CD4-positive, alpha-beta T cell treated with Interleukin-1 beta for 1 hour (primary cell): ENCODE data around the gene GALNT9.
"Not testable (repeated sequence)": the region's sequence is repeated elsewhere in the genome, so short reads cannot be mapped to it uniquely, and the experiment has no call there.

Experiments used
- DNase-seq, 2 donors: peaks; one replicate each; pipeline ENCODE4 v3.0.0-alpha.2; 2020 to 2022

The GALNT9 gene

GRCh38 chr12:132311201-132311915 lies 18.0 kb downstream of the GALNT9 start:
- DNase-seq, result no peak

GRCh38 chr12:132310181-132311040 lies 19.0 kb downstream of the GALNT9 start:
- DNase-seq, result no peak

DNA sequence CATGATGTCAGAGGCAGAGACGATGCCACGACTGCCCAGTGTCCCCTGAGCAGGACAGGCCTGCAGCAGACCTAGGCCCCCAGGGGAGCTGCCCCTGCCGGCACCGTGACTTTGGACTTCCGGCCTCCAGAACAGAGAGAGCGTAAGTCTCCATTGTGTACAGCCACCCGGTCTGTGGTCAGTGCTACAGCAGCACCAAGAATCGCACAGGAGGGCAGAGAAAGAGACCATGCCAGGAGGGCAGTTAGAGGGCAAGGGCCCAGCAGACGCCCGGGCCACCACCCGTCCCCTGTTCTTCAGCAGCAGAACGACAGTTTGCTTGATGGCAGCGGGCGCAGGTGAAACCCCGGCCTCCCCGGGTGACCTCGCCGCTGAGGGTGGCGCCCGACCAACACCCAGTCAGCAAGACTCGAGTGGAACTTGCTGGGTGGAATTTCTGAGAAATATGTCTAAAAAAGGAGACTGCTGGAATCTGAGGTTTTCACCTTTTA lies 19.7 kb downstream of the GALNT9 start:
- DNase-seq, result no peak

GRCh38 chr12:132308853-132309595 lies 20.4 kb downstream of the GALNT9 start:
- no peak for DNase-seq

GRCh38 chr12:132307976-132308852 lies 21.2 kb downstream of the GALNT9 start:
- no peak for DNase-seq

- DNase-seq, result no peak
Measured at GRCh38 chr12:132306885-132307191, 22.6 kb downstream of the GALNT9 start.

DNA sequence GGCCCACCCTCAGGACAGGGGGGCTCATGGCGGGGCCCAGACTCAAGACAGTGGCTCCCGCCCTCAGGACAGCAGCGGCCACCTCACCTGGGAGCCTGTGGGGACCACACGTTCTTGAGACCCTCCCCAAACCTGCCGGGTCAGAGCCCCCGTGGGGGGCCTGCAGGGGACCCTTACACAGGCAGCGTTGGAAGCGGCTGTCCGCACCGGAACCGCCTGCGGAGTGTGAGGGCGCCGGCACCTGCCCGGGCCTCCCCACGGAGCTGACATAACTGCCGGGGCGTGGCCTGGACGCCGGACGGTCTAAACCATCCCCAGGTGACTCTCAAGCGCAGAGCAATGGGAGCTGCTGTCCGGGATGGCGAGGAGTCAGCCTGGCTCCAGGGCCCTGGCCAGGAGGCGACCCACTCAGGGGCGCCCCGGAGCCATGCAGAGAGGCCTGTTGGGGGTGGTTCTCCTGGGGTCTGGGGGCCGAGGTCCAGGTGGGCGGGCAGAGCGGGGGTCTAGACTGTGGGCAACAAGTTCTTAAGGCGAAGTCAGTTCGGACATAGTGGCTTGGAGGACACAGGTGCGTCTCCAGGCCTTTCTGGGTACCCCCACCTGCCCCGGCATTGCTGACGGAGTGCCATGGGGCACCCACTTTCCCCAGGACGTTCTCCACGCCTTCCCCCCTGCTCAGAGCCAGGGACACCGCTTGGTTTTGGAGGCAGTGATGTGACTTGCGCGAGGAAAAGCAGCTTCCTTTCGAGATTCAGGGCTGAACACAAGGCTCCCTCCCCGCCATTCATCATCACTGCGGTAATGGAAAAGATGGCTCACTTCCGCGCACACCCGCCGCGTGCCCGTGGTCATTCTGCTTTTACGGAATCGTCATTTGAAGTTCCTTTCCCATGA lies 23.2 kb downstream of the GALNT9 start:
- DNase-seq, result no peak

- DNase-seq, result no peak
Measured at GRCh38 chr12:132305560-132305966, 23.8 kb downstream of the GALNT9 start.

- not testable (repeated sequence) for DNase-seq
Measured at GRCh38 chr12:132304866-132305265, 24.5 kb downstream of the GALNT9 start.

GRCh38 chr12:132303853-132304373 lies 25.5 kb downstream of the GALNT9 start:
- not testable (repeated sequence) for DNase-seq

DNA sequence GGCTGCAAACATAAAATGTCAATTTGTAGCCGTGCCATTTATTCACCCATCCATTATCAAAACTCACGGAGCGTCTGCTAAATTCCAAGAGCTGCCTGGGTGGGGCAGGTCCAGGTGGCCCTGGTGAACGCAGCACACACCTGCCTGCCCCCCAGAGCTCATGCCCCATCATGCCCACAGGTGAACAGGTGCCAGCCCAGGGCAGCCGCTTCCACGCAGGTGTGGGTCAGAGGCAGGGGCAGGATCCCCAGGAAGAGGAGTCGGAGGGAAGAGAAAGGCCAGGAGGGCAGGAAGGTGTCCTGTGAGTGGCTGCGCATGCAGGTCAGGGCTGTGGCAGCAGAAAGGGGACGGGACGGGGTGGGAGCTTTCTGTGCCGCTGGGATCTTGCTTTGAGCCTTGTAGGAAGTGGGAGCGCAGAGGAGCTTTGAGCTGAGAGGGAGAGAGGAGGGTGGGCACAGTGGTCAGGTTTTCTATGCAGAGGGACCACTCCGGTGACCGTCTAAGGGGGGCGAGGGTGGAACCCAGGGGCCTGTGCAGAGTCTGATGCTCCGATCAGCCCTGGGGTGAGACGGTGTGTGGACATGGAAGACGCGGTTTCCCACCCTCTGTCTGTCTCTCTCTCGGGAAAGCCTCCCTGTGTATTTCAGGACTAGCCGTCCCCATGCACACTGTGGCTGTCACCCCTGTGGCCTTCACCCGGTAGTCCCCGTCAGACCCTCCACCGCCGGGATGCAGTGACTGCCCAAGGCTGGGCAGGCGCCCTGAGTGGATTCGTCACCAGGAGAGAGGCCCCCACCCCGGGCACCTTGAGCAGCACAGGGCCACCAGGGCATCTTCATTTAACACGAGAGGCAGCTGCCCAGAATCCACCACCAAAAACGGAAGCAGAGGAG lies 26.7 kb downstream of the GALNT9 start:
- DNase-seq, result no peak

DNA sequence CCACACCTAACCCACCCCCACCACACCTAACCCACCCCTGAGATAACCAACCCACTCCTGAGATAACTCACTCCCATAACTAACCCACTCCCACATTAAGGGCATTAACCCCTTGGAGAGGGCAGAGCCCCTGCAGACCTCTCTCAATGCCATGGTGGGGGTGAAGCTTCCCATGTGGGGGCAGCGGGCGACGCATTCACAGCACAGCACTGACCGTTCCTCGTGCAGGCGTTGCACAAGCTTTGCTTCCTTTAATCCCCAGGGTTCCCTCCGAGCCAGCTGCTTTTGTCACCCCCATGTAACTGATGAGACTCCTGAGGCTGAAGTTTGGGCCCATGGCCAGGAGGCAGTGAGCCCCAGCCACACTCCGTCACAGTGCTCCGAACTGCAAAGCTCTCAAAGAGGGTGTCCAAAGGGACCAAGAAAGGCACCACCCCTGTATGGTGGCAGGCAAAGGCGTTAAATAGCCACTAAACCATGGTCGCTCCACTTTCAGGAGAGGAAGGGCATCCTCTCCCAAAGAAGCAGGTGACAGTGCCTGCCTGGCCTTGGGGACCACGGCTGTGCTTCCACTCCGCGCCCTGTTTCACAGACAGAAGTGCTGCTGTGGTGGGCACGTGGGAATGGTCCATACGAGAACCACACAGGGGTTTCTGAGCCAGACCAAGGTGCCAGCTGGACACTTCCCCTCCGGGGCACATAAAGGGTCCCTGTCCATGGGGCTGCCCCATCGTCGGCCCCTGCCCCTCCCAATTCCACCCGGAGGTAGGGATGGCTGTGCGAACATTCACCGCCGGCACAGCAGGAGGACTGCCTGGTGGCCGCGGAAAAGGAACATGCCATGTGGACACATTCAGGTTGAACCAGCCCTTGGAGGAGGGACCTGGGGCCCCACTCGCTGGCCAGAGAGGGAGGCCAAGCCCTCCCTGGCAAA lies 28.3 kb downstream of the GALNT9 start:
- no peak for DNase-seq

- DNase-seq, result no peak
Measured at GRCh38 chr12:132296063-132296462, 33.3 kb downstream of the GALNT9 start.

GRCh38 chr12:132295561-132295960 lies 33.8 kb downstream of the GALNT9 start:
- DNase-seq, result not testable (repeated sequence)

- no peak for DNase-seq
Measured at GRCh38 chr12:132295101-132295526, 34.3 kb downstream of the GALNT9 start.

- no peak for DNase-seq
Measured at GRCh38 chr12:132294121-132295034, 35.0 kb downstream of the GALNT9 start.
